Measurements from ENCODE around the gene PPP1R12B. TPM values are rescaled to one million over a fixed set of nuclear protein-coding genes. Genes with fewer than 3 reads are reported as not detected.
"Not testable (repeated sequence)": the region's sequence is repeated elsewhere in the genome, so short reads cannot be mapped to it uniquely, and the experiment has no call there.

Gene PPP1R12B
- total RNA-seq, 1 donor from 2014 or later: 71.7 TPM

DNA sequence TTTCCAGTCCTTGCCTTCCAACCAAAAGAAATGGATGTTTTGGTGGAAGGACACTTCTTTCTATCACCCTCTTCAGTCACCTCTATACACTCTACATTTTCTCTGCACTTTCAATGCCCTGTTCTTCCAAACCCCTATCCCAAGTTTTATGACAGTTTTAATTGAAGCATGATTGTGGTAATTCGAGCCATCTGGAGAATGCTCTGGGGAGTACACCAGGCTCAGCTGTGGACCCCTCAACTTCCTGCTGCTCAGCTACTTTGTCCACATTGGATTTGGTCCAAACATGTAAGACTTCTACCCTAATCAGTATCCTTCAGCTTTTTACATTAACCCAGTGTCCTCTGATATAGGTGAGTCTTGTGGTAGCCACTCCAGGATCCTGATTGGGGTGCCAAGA, 232.1 kb downstream of the PPP1R12B start:
- TF ChIP-seq POLR2AphosphoS5 (IDR thresholded peaks at IDR 0.05; ENCODE audit: insufficient read depth in 1 of 2, low read depth in 1 of 2): no peak
- TF ChIP-seq, protein P1, sequence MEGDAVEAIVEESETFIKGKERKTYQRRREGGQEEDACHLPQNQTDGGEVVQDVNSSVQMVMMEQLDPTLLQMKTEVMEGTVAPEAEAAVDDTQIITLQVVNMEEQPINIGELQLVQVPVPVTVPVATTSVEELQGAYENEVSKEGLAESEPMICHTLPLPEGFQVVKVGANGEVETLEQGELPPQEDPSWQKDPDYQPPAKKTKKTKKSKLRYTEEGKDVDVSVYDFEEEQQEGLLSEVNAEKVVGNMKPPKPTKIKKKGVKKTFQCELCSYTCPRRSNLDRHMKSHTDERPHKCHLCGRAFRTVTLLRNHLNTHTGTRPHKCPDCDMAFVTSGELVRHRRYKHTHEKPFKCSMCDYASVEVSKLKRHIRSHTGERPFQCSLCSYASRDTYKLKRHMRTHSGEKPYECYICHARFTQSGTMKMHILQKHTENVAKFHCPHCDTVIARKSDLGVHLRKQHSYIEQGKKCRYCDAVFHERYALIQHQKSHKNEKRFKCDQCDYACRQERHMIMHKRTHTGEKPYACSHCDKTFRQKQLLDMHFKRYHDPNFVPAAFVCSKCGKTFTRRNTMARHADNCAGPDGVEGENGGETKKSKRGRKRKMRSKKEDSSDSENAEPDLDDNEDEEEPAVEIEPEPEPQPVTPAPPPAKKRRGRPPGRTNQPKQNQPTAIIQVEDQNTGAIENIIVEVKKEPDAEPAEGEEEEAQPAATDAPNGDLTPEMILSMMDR (IDR thresholded peaks at IDR 0.05): no peak
- no peak for TF ChIP-seq POLR2A (IDR thresholded peaks at IDR 0.05)
- H3K27ac ChIP-seq: peak overlapping the region; percentile 4

DNA sequence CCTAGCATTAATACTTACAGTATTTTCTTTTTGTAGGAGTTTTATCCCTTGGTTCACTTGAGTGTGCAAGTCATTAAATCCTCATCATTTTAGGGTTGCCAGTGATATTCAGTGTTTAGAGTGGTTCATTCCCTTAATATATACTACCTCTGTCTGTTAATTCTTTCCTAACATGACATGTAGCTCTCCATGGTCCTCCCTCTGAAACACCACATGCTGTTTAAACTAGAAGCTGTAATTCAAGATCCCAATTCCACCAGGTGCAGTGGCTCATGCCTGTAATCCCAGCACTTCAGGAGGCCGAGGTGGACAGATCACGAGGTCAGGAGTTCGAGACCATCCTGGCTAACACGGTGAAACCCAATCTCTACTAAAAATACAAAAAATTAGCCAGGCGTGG, 233.9 kb downstream of the PPP1R12B start:
- DNase-seq (ENCODE audit: extremely low spot score in 2 of 2); H3K27me3 ChIP-seq; H3K9me3 ChIP-seq; intact Hi-C loops (cut with DNase I); H3K4me3 ChIP-seq; H3K27ac ChIP-seq: not testable (repeated sequence)
- peaks cover 51% of the 10 kb centered on the region for H3K4me1 ChIP-seq
- peaks cover 0 to 27% of the 10 kb centered on the region in 2 donors for H3K36me3 ChIP-seq

More for the DNA sequence above, 232.1 kb downstream of the PPP1R12B start:
- intact Hi-C loops (cut with DNase I): no loop called here
- DNase-seq (ENCODE audit: extremely low spot score in 2 of 2): no peak
- Histone ChIP-seq H3K36me3 (peaks cover 0 to 27% of the 10 kb centered on the region in 2 donors), H3K4me1 (peaks cover 54% of the 10 kb centered on the region), H3K4me3 (no peak overlapping the region), H3K27me3 (no peaks in the 10 kb centered on the region), H3K9me3 (no peaks in the 10 kb centered on the region)

DNA sequence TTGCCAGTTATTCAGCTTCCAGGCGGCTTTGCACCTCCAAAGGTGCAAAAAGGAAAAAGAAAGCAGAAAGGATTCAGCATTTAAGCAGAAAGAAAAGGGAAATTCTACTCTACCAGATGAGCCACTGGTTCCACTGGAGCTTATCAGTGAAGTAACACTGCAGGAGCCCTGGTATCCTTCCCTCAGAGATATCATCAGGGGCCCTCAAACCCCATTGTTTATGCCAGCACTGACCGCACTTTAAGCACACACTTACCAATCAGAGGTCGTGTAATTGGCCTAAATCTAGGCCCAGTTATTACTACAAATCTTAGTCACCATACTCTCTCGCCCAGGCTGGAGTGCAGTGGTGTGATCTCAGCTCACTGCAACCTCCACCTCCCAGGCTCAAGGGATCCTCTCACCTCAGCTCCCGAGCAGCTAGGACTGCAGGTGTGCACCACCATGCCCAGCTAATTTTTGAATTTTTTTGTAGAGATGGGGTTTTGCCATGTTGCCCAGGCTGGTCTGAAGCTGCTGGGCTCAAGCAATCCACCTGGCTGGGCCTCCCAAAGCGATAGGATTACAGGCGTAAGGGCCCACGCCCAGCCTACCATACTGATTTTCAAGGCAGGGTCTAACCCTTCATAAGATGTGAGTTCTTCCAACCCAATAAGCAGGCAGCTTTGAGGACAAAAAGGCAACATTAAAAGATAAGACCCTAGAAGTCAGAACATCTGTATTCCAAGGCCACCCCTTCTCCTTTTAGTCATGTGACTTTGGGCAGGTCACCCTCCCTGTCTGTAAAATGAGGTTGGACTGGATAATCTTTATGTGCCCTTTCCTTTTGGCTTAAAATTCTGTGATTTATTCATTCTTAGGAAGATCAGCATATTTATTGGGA, 236.4 kb downstream of the PPP1R12B start:
- Histone ChIP-seq H3K9me3 (no peaks in the 10 kb centered on the region), H3K36me3 (peaks cover 0 to 27% of the 10 kb centered on the region in 2 donors), H3K27me3 (no peaks in the 10 kb centered on the region), H3K4me1 (peaks cover 43% of the 10 kb centered on the region), H3K27ac (no peak overlapping the region), H3K4me3 (no peak overlapping the region)
- intact Hi-C loops (cut with DNase I): no loop called here
- DNase-seq (ENCODE audit: extremely low spot score in 2 of 2): no peak
- TF ChIP-seq, protein P1 (IDR thresholded peaks at IDR 0.05): no peak
- TF ChIP-seq POLR2A (IDR thresholded peaks at IDR 0.05): no peak
- no peak for TF ChIP-seq POLR2AphosphoS5 (IDR thresholded peaks at IDR 0.05; ENCODE audit: insufficient read depth in 1 of 2, low read depth in 1 of 2)

DNA sequence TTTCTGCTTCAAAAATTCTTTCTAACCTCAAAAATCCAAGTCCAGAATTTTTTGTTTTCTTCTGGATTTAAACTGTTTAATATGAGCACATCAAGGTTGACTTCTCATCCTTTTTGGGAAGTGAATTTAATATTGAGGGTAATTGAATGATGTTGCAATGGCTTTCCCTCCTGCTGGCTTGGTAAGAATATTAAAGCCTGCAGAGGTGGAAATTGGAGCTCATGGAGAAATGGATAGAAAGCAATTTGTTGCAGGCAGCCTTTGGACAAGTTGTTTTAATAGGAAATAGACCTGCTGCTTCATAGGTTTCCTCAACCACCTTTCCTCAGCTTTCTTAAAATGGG, 237.1 kb downstream of the PPP1R12B start:
- DNase-seq (ENCODE audit: extremely low spot score in 2 of 2): no peak
- Histone ChIP-seq H3K36me3 (peaks cover 0 to 24% of the 10 kb centered on the region in 2 donors), H3K4me3 (no peak overlapping the region), H3K9me3 (no peaks in the 10 kb centered on the region), H3K27ac (no peak overlapping the region), H3K27me3 (no peaks in the 10 kb centered on the region), H3K4me1 (peaks cover 43% of the 10 kb centered on the region)
- intact Hi-C loops (cut with DNase I): no loop called here
- TF ChIP-seq POLR2AphosphoS5 (IDR thresholded peaks at IDR 0.05; ENCODE audit: insufficient read depth in 1 of 2, low read depth in 1 of 2) (no peak), POLR2A (IDR thresholded peaks at IDR 0.05) (no peak)
- TF ChIP-seq, protein P1 (IDR thresholded peaks at IDR 0.05): no peak

DNA sequence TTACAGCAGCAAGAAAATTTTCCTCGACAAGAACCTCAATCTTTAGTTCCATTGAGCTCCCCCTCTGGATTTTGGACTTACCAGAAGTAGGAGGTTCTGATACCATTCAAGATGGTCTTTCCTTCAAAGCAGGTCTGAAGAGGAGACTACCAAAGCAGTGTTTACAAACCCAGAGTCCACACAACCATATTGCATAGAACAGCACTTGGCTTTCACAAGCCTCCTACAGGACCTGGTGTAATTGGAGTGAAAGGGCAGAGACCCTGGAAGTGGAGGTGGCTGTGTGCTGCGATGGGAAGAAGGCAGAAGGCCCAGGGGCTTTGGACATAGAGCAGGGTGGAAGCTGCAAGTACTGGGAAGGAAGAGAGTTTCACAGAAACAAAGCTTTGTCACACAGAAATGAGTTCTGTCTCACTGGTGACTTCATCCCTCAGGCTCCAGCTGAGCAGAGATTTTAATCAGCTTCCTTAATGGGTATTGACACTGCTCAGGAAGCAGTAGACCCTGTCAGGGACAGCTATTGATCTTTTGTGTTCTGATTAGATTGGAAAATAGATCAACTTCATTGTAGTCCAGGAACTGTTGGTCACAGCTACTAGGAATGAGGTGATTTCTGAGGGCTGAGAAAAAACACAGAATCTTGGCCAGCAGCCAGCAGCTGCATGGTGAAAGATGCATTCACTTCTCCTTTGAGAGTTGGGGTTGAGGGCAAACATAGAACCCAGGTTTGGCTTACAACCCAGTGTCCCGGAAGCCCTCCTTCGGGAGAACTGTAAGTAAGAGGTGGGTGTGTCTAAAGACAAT, 237.7 kb downstream of the PPP1R12B start:
- intact Hi-C loops (cut with DNase I): no loop called here
- Histone ChIP-seq H3K36me3 (peaks cover 0 to 17% of the 10 kb centered on the region in 2 donors), H3K27ac (no peak overlapping the region), H3K4me1 (peaks cover 45% of the 10 kb centered on the region), H3K4me3 (no peak overlapping the region), H3K27me3 (no peaks in the 10 kb centered on the region), H3K9me3 (no peaks in the 10 kb centered on the region)
- TF ChIP-seq POLR2A (IDR thresholded peaks at IDR 0.05) (no peak), POLR2AphosphoS5 (IDR thresholded peaks at IDR 0.05; ENCODE audit: insufficient read depth in 1 of 2, low read depth in 1 of 2) (no peak)
- TF ChIP-seq, protein P1 (IDR thresholded peaks at IDR 0.05): no peak
- no peak for DNase-seq (ENCODE audit: extremely low spot score in 2 of 2)
